Cardiac septum (tissue), 1 donor: ENCODE data around the gene SLC35F4. TPM values are rescaled to one million over a fixed set of nuclear protein-coding genes. Genes with fewer than 3 reads are reported as not detected.

Experiments used
- DNase-seq: peaks from one replicate; pipeline ENCODE4 v3.0.0-alpha.2; 2020; ENCODE audit warnings: low spot score
- intact Hi-C: fragments of 100-400 bp; cut with DNase I; formaldehyde crosslinking; loops from one replicate; pipeline ENCODE4 v1.14.0; 2022
- total RNA-seq: library from RNA; stranded (reverse); fragmentation: NEBNext Ultra II Directional; extraction: Animal tissue kit (Norgen Biotek cat#: 25700); gene quantifications from one replicate; pipeline ENCODE4 v1.2.1, GENCODE V29; 2021
- donor health status: DM: no; HTN: no; CAD: no.

SLC35F4 gene
- total RNA-seq, 1 donor from 2014 or later: not detected

DNA sequence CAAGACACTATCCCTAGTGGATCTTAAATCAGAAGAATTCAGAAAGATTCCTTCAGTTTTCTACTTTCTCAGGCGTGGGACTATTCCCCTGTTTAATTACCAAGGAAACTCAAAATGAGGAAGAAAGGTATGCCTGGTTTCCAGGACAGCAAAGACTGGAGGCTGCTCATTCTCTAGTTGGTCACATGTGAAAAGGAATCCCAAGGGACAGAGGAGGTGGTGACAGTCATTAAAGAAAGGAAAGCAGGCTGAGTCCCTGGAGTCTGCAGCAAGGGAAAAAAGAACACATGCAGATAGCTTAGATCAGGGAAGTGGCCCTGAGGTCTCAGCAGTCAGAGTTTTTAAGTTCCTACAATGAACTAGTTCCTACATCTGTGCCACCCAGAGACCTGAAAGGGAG lies 206.8 kb downstream of the SLC35F4 start:
- no peak for DNase-seq
- intact Hi-C loops: no loop called here

GRCh38 chr14:57657487-57657886 lies 208.4 kb downstream of the SLC35F4 start:
- intact Hi-C loops: no loop called here
- no peak for DNase-seq

GRCh38 chr14:57656853-57657252 lies 209.0 kb downstream of the SLC35F4 start:
- intact Hi-C loops: no loop called here
- no peak for DNase-seq

GRCh38 chr14:57652769-57653168 lies 213.1 kb downstream of the SLC35F4 start:
- intact Hi-C loops: no loop called here

GRCh38 chr14:57641776-57642175 lies 224.1 kb downstream of the SLC35F4 start:
- DNase-seq: no peak
- intact Hi-C loops: no loop called here

More at GRCh38 chr14:57652769-57653168, 213.1 kb downstream of the SLC35F4 start:
- no peak for DNase-seq

GRCh38 chr14:57640036-57640435 lies 225.9 kb downstream of the SLC35F4 start:
- intact Hi-C loops: no loop called here

GRCh38 chr14:57637901-57638300 lies 228.0 kb downstream of the SLC35F4 start:
- intact Hi-C loops: no loop called here
- no peak for DNase-seq

More at GRCh38 chr14:57640036-57640435, 225.9 kb downstream of the SLC35F4 start:
- DNase-seq: no peak

GRCh38 chr14:57634335-57634734 lies 231.6 kb downstream of the SLC35F4 start:
- intact Hi-C loops: no loop called here
- no peak for DNase-seq

- no peak for DNase-seq
- intact Hi-C loops: no loop called here
Measured at GRCh38 chr14:57632649-57633048, 233.2 kb downstream of the SLC35F4 start.

DNA sequence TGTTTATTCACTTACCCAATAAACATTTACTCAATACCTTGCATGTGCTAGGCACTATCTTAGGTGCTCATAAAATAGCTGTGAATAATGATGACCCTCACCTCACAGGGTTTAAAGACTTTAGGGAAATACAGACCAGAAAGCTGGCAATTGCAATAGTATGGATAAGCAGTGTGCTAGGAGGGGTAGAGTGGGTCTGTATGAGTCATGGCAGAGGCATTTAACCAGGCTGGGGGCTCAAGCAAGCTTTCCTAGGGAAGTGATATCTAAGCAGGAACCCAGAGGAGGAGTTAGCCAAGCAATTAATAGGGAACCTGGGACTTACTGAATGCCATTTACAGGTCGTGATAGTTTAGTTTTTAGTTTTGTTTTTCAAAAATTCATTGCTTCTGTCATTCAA lies 248.4 kb downstream of the SLC35F4 start:
- no peak for DNase-seq
- intact Hi-C loops: no loop called here

- intact Hi-C loops: no loop called here
- DNase-seq: no peak
Measured at GRCh38 chr14:57612946-57613345, 252.9 kb downstream of the SLC35F4 start.

- DNase-seq: no peak
- intact Hi-C loops: no loop called here
Measured at GRCh38 chr14:57611555-57612075, 254.3 kb downstream of the SLC35F4 start.

- intact Hi-C loops: no loop called here
- no peak for DNase-seq
Measured at GRCh38 chr14:57610631-57611030, 255.3 kb downstream of the SLC35F4 start.

DNA sequence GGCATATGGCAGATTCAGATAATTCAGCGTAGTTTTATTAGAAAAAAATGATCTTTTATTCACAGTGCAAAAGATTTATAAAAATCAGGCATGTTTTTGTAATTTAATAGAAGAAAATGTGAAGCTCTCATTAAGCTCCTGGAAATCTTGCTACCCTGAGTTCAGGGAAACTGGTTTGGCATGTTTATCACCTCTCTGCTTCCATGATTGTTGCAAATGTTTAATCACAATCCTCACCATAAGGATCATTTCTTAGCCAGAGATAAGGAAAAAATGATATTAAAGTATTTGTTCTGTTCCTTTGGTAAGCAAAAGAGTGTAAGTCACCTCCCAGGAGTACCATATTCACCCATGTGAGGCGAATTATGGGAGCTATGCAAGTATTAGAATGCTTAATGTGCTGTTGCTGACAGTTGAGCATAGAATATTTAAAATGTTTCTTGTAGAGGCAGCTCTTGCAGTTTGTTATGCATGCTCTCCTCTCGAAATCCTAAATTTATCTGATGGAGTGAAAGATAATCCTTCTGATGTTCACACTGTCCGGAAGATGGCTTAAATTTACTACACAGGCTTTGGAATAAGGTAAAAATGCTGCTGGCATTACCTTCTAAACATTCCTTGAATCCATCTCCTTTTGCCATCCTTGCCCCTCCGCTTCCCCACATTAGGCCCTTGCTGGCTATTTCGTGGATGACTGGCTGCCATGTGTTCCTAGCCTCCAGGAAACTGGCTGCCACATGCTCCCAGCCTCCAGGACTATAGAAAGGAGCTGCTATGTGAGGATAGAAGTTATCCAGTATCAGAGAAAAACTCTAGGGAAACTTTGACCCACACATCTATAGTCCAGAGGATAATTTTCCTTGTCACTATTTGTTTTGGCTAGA lies 256.5 kb downstream of the SLC35F4 start:
- intact Hi-C loops: no loop called here
- DNase-seq: no peak

GRCh38 chr14:57607086-57607485 lies 258.8 kb downstream of the SLC35F4 start:
- DNase-seq: no peak
- intact Hi-C loops: no loop called here

DNA sequence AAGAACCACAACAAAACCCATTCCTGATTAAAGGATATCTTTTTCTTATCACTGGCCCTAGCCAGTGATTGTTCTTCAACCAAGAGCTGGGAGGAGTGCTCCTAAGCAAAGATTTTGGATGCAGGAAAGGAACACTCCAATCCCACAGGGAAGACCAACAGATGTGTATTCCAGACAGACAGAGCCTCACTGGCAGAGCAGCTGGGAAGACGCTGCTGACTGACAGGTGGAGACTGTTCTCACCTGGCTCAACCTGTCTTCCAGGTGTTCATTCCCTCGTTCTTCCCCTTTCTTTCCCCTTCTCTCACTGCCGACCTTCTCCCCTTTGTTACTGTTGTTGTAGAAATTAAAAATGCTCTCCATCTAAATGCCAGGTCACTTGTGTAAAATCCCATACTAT lies 282.5 kb downstream of the SLC35F4 start:
- DNase-seq: no peak
- intact Hi-C loops: no loop called here

GRCh38 chr14:57582746-57583145 lies 283.1 kb downstream of the SLC35F4 start:
- intact Hi-C loops: no loop called here
- DNase-seq: no peak

GRCh38 chr14:57578801-57579200 lies 287.1 kb downstream of the SLC35F4 start:
- intact Hi-C loops: no loop called here

DNA sequence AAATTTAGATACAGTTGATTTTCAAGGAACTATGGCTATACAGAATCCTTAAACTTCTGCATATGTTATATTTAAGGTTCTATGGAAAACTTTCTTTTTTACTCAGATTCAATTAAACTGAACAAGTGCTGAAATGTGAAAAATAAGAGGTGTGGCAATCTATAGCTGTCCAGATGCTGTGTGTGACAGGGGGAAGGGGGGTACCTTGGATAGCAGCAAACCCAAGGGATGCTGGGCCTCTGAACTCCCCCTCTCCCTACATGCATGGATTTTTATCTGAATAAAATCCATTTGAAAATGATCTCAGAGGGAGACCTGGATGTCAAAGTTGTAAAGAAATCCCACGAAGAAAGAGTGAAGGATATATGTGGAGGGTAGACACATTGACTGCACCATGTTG lies 289.4 kb downstream of the SLC35F4 start:
- intact Hi-C loops: no loop called here
- no peak for DNase-seq

More at GRCh38 chr14:57578801-57579200, 287.1 kb downstream of the SLC35F4 start:
- DNase-seq: no peak

DNA sequence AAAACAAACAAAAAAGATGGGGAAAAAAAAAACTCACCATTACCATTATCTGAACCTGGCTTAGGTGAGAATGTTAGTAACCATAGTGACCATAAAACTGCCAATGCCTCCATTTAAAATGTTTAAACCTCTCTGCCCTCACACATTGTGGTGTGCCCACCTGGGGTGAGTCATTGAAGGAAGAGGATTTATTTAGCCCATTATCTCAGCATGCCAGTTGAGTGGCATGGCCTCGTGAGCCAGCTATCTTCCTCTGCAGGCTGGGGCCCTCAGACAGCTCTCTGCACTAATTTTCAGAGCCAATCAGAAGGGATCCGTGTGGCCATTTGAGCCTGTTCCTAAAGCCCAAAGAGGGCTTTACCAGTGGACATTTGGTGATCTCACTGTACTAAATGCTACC lies 290.4 kb downstream of the SLC35F4 start:
- intact Hi-C loops: no loop called here

DNA sequence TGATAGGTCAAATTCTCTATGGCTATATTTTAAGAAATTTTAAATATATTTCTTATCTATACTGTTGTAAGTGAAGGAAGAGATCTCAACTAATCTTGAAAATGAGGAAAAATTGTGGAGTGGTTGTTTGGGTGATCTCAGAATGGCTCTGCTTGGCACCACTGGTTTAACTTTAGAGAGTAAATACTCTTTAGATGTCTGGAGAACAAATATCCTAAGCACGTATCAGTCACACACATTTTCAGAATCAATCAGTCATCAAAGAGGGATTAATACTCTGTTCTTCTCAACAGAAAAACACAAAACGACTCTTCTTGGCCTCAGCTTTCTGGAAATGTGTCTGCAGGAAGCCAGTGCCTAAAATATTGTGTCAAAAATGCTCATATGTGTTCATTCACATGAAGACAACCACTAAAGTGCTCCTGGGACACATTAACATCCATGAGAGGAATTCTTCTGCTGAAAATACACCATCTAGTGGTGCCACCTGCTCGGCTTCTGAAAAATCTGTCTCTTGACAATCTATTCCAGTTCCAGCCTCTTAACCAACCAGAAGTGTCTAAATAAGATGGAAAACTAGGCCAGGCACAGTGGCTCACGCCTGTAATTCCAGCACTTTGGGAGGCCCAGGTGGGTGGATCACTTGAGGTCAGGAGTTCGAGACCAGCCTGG lies 291.1 kb downstream of the SLC35F4 start:
- intact Hi-C loops: no loop called here
- no peak for DNase-seq

More for the DNA sequence above, 290.4 kb downstream of the SLC35F4 start:
- DNase-seq: no peak
